Measurements from ENCODE around the gene LPAR3.

The LPAR3 gene

GRCh38 chr1:84809023-84809422 lies 84.0 kb downstream of the LPAR3 start:
- Mint-ChIP-seq H3K9me3 (no peaks in the 10 kb centered on the region), H3K27me3 (peaks cover 17 to 20% of the 10 kb centered on the region in 2 donors), H3K4me3 (no peak overlapping the region), H3K36me3 (no peaks in the 10 kb centered on the region), H3K4me1 (no peaks in the 10 kb centered on the region), H3K27ac (no peak overlapping the region)
- no peak for DNase-seq
- no peak for ATAC-seq (replicated peaks)

- DNase-seq = no peak
- Mint-ChIP-seq H3K36me3 (no peaks in the 10 kb centered on the region), H3K4me3 (no peak overlapping the region), H3K9me3 (no peaks in the 10 kb centered on the region), H3K4me1 (peaks cover 9% of the 10 kb centered on the region in 2 donors), H3K27me3 (peaks cover 0 to 4% of the 10 kb centered on the region in 2 donors), H3K27ac (no peak overlapping the region)
- no peak for ATAC-seq (replicated peaks)
Measured at GRCh38 chr1:84803604-84804003, 89.4 kb downstream of the LPAR3 start.

- peaks cover 9% of the 10 kb centered on the region in 2 donors for H3K4me1 Mint-ChIP-seq
- no peak overlapping the region for H3K4me3 Mint-ChIP-seq
- H3K36me3 Mint-ChIP-seq = no peaks in the 10 kb centered on the region
- no peaks in the 10 kb centered on the region for H3K9me3 Mint-ChIP-seq
- H3K27ac Mint-ChIP-seq = no peak overlapping the region
- ATAC-seq (replicated peaks) (no peak), DNase-seq (no peak)
- H3K27me3 Mint-ChIP-seq = peaks cover 0 to 8% of the 10 kb centered on the region in 2 donors
Measured at GRCh38 chr1:84802567-84803232, 90.3 kb downstream of the LPAR3 start.

- DNase-seq = no peak
- Mint-ChIP-seq H3K27me3 (peaks cover 0 to 9% of the 10 kb centered on the region in 2 donors), H3K4me3 (no peak overlapping the region), H3K4me1 (peaks cover 9% of the 10 kb centered on the region in 2 donors), H3K36me3 (no peaks in the 10 kb centered on the region), H3K27ac (no peak overlapping the region), H3K9me3 (no peaks in the 10 kb centered on the region)
- ATAC-seq (replicated peaks) = no peak
Measured at GRCh38 chr1:84800090-84801073, 92.6 kb downstream of the LPAR3 start.

GRCh38 chr1:84797603-84798002 lies 95.4 kb downstream of the LPAR3 start:
- no peak for ATAC-seq (replicated peaks)
- DNase-seq = no peak
- H3K4me3 Mint-ChIP-seq = no peak overlapping the region
- peaks cover 0 to 17% of the 10 kb centered on the region in 2 donors for H3K27me3 Mint-ChIP-seq
- H3K27ac Mint-ChIP-seq = no peak overlapping the region
- H3K9me3 Mint-ChIP-seq = peaks cover 2 to 5% of the 10 kb centered on the region in 2 donors
- H3K4me1 Mint-ChIP-seq = peaks cover 9% of the 10 kb centered on the region in 2 donors
- no peaks in the 10 kb centered on the region for H3K36me3 Mint-ChIP-seq

GRCh38 chr1:84795966-84796600 lies 96.9 kb downstream of the LPAR3 start:
- ATAC-seq (replicated peaks) = no peak
- peaks cover 0 to 17% of the 10 kb centered on the region in 2 donors for H3K27me3 Mint-ChIP-seq
- peaks cover 9% of the 10 kb centered on the region in 2 donors for H3K4me1 Mint-ChIP-seq
- peaks cover 7 to 8% of the 10 kb centered on the region in 2 donors for H3K9me3 Mint-ChIP-seq
- H3K4me3 Mint-ChIP-seq = no peak overlapping the region
- no peak for DNase-seq
- H3K36me3 Mint-ChIP-seq = no peaks in the 10 kb centered on the region
- no peak overlapping the region for H3K27ac Mint-ChIP-seq

GRCh38 chr1:84795213-84795612 lies 97.8 kb downstream of the LPAR3 start:
- no peaks in the 10 kb centered on the region for H3K36me3 Mint-ChIP-seq
- ATAC-seq (replicated peaks) = no peak
- H3K4me3 Mint-ChIP-seq = no peak overlapping the region
- H3K9me3 Mint-ChIP-seq = peaks cover 7 to 8% of the 10 kb centered on the region in 2 donors
- DNase-seq = no peak
- peaks cover 1 to 2% of the 10 kb centered on the region in 2 donors for H3K4me1 Mint-ChIP-seq
- H3K27ac Mint-ChIP-seq = no peak overlapping the region
- H3K27me3 Mint-ChIP-seq = peaks cover 0 to 17% of the 10 kb centered on the region in 2 donors

- peaks cover 14 to 25% of the 10 kb centered on the region in 2 donors for H3K27me3 Mint-ChIP-seq
- H3K4me1 Mint-ChIP-seq = no peaks in the 10 kb centered on the region
- ATAC-seq (replicated peaks) (no peak), DNase-seq (no peak)
- H3K9me3 Mint-ChIP-seq = peaks cover 9 to 12% of the 10 kb centered on the region in 2 donors
- H3K27ac Mint-ChIP-seq = no peak overlapping the region
- no peak overlapping the region for H3K4me3 Mint-ChIP-seq
- H3K36me3 Mint-ChIP-seq = no peaks in the 10 kb centered on the region
Measured at GRCh38 chr1:84792421-84792820, 100.6 kb downstream of the LPAR3 start.

GRCh38 chr1:84789014-84789413 lies 104.0 kb downstream of the LPAR3 start:
- no peak overlapping the region for H3K4me3 Mint-ChIP-seq
- ATAC-seq (replicated peaks) (no peak), DNase-seq (no peak)
- H3K27me3 Mint-ChIP-seq = peaks cover 14 to 21% of the 10 kb centered on the region in 2 donors
- H3K9me3 Mint-ChIP-seq = peaks cover 9 to 12% of the 10 kb centered on the region in 2 donors
- H3K36me3 Mint-ChIP-seq = no peaks in the 10 kb centered on the region
- no peaks in the 10 kb centered on the region for H3K4me1 Mint-ChIP-seq
- no peak overlapping the region for H3K27ac Mint-ChIP-seq

GRCh38 chr1:84785271-84786036 lies 107.6 kb downstream of the LPAR3 start:
- Mint-ChIP-seq H3K4me3 (no peak overlapping the region), H3K9me3 (peaks cover 2 to 5% of the 10 kb centered on the region in 2 donors), H3K4me1 (peaks cover 2 to 9% of the 10 kb centered on the region in 2 donors), H3K27me3 (peaks cover 24 to 34% of the 10 kb centered on the region in 2 donors), H3K27ac (no peak overlapping the region), H3K36me3 (no peaks in the 10 kb centered on the region)
- ATAC-seq (replicated peaks) = no peak
- no peak for DNase-seq

GRCh38 chr1:84782881-84783280 lies 110.1 kb downstream of the LPAR3 start:
- H3K36me3 Mint-ChIP-seq = no peaks in the 10 kb centered on the region
- H3K4me1 Mint-ChIP-seq = peaks cover 2 to 18% of the 10 kb centered on the region in 2 donors
- H3K27ac Mint-ChIP-seq = no peak overlapping the region
- H3K4me3 Mint-ChIP-seq = peak overlapping the region in 1 of 2 donors; percentile 46
- no peak for ATAC-seq (replicated peaks)
- peaks cover 11 to 27% of the 10 kb centered on the region in 2 donors for H3K27me3 Mint-ChIP-seq
- DNase-seq = no peak
- no peaks in the 10 kb centered on the region for H3K9me3 Mint-ChIP-seq

GRCh38 chr1:84781946-84782771 lies 110.8 kb downstream of the LPAR3 start:
- no peak overlapping the region for H3K27ac Mint-ChIP-seq
- peak; percentile 43 for DNase-seq
- H3K9me3 Mint-ChIP-seq = no peaks in the 10 kb centered on the region

More at GRCh38 chr1:84781946-84782771, 110.8 kb downstream of the LPAR3 start:
- Mint-ChIP-seq H3K27me3 (peaks cover 11 to 27% of the 10 kb centered on the region in 2 donors), H3K4me3 (peak overlapping the region; percentile 67 to 71), H3K36me3 (no peaks in the 10 kb centered on the region), H3K4me1 (peaks cover 2 to 18% of the 10 kb centered on the region in 2 donors)
- peak; percentile 78 to 79 for ATAC-seq (replicated peaks)
